K562 (cell line): ENCODE measurements around the gene DUSP28. TPM values are rescaled to one million over a fixed set of nuclear protein-coding genes. Genes with fewer than 3 reads are reported as not detected.

Experiments
- ATAC-seq: fragments of 200-7000 bp; cut with Tn5 transposase; 3 replicates; pipeline ENCODE4 v1.9.1; 2020; ENCODE audit warnings: moderate library complexity
- BruUV-seq: library from RNA; stranded (reverse); fragments of 400-500 nt; replicated peaks from 2 replicates; lab custom pipeline; 2021; lab: Mats Ljungman, UMichigan
- CTCF ChIA-PET: fragments of 300-600 bp; formaldehyde crosslinking; extraction: SDS; loops from one replicate; lab custom pipeline; 2021; ENCODE audit warnings: low intra/inter-chr PET ratio; lab: Yijun Ruan, JAX
- POLR2A ChIA-PET: fragments of 300-600, 350-650 bp; sonication (Branson Sonifier 250); formaldehyde crosslinking; extraction: SDS; loops from one replicate; lab custom pipeline; 2021; ENCODE audit warnings: antibody characterized with exemption, inconsistent platforms; lab: Yijun Ruan, JAX
- DNase-seq, 4 experiments: peaks; one replicate each; pipeline versions ENCODE4 v3.0.0 to v3.0.0-alpha.2; 2011 to 2018; ENCODE audit warnings: low spot score in 3 of 4, mixed read lengths in 3 of 4; ENCODE audit errors: extremely low read depth in 1 of 4
- FAIRE-seq: peaks from 2 replicates; lab custom pipeline; 2011; peaks lifted over from hg19 to GRCh38; lab: Jason Lieb, UNC
- H2AFZ ChIP-seq: 2 replicates; pipeline ENCODE4 v1.6.0; 2011; ENCODE audit warnings: low read depth, low read length, control low read depth, inconsistent platforms
- H3K27ac ChIP-seq: fragments of 200-600 bp; 3 replicates; pipeline ENCODE4 v1.8.0; 2011; ENCODE audit warnings: low read depth, mild to moderate bottlenecking, control low read depth, inconsistent platforms, low read length, moderate library complexity, mixed read lengths; ENCODE audit errors: extremely low read depth
- H3K27me3 ChIP-seq, 2 experiments: fragments of 300-600 bp in 1 of 2; 2 replicates in 1 of 2; 3 replicates in 1 of 2; pipeline versions ENCODE4 v1.6.0 to v1.8.0; 2011; ENCODE audit warnings: inconsistent platforms in 2 of 2, low read length in 2 of 2, mild to moderate bottlenecking in 1 of 2, mixed read lengths in 1 of 2, moderate library complexity in 1 of 2; ENCODE audit not compliant: control insufficient read depth in 2 of 2, insufficient read depth in 2 of 2
- H3K36me3 ChIP-seq: fragments of 300-600 bp; 3 replicates; pipeline ENCODE4 v1.8.0; 2011; ENCODE audit warnings: mild to moderate bottlenecking, low read length, inconsistent platforms; ENCODE audit not compliant: control insufficient read depth, insufficient read depth
- H3K4me1 ChIP-seq, 2 experiments: fragments of 200-600 bp in 1 of 2; replicated peaks in 1 of 2; 2 replicates in 1 of 2; 3 replicates in 1 of 2; pipeline versions ENCODE4 v1.5.1 to v1.8.0; 2011; ENCODE audit warnings: inconsistent platforms in 2 of 2, low read length in 2 of 2, mild to moderate bottlenecking in 1 of 2, mixed read lengths in 1 of 2, moderate library complexity in 1 of 2; ENCODE audit not compliant: control insufficient read depth in 2 of 2, insufficient read depth in 2 of 2
- H3K4me2 ChIP-seq: 2 replicates; pipeline ENCODE4 v1.6.1; 2011; ENCODE audit warnings: low read length, control low read depth, inconsistent platforms, mixed read lengths; ENCODE audit not compliant: insufficient read depth
- H3K4me3 ChIP-seq: fragments of 200-600 bp; sonication (generic), shearing (Covaris generic); 2 replicates; pipeline ENCODE4 v1.5.1; 2016; ENCODE audit warnings: control low read depth, inconsistent platforms
- H3K79me2 ChIP-seq: fragments of 200-600 bp; 3 replicates; pipeline ENCODE4 v1.8.0; 2011; ENCODE audit warnings: low read length, inconsistent platforms; ENCODE audit not compliant: control insufficient read depth, insufficient read depth
- H3K9ac ChIP-seq, 2 experiments: 2 replicates each; pipeline versions ENCODE4 v1.6.0 to v1.6.1; 2011; ENCODE audit warnings: low read depth in 2 of 2, low read length in 2 of 2, control low read depth in 1 of 2, inconsistent platforms in 1 of 2, mild to moderate bottlenecking in 1 of 2, mixed read lengths in 1 of 2; ENCODE audit not compliant: insufficient read depth in 1 of 2
- H3K9me1 ChIP-seq: one replicate; pipeline ENCODE4 v1.6.0; 2011; ENCODE audit warnings: inconsistent platforms, mild to moderate bottlenecking, low read length, moderate library complexity; ENCODE audit not compliant: control insufficient read depth, insufficient read depth
- H3K9me3 ChIP-seq: replicated peaks from 2 replicates; pipeline ENCODE4 v1.5.1; 2011; ENCODE audit warnings: low read depth, low read length, inconsistent platforms; ENCODE audit not compliant: control insufficient read depth, insufficient read depth
- H4K20me1 ChIP-seq: replicated peaks from 2 replicates; pipeline ENCODE4 v1.6.1; 2011; ENCODE audit warnings: low read length, inconsistent platforms, mixed read lengths; ENCODE audit not compliant: control insufficient read depth, insufficient read depth
- FOSL1 ChIP-seq: fragments of 200-800 bp; sonication (Bioruptor generic); conservative IDR thresholded peaks from 2 replicates; pipeline ENCODE4 v1.6.1; 2016; ENCODE audit warnings: missing genetic modification characterization, missing compliant biosample characterization
- MCM3 ChIP-seq: fragments of 450-650 bp; IDR thresholded peaks from 2 replicates; pipeline ENCODE4 v1.6.1; 2016
- NFE2 ChIP-seq: IDR thresholded peaks from 2 replicates; pipeline ENCODE4 v1.6.1; 2014; ENCODE audit warnings: antibody characterized with exemption, low read depth
- POLR2B ChIP-seq: fragments of 450-650 bp; IDR thresholded peaks from 2 replicates; pipeline ENCODE4 v1.6.1; 2018; ENCODE audit warnings: low read depth; ENCODE audit not compliant: partially characterized antibody
- POLR3G ChIP-seq: IDR thresholded peaks from 2 replicates; pipeline ENCODE4 v1.6.1; 2011; ENCODE audit not compliant: insufficient read length, insufficient replicate concordance; ENCODE audit errors: extremely low read depth
- SREBF1 ChIP-seq: fragments of 150-350 bp; IDR thresholded peaks from 2 replicates; pipeline ENCODE4 v1.6.1; 2014; ENCODE audit warnings: antibody characterized with exemption, low read depth, low read length, borderline replicate concordance
- TFAM ChIP-seq: fragments of 250-450 bp; sonication (Bioruptor Pico); conservative IDR thresholded peaks from 2 replicates; pipeline ENCODE4 v1.5.0; 2021; ENCODE audit warnings: mild to moderate bottlenecking, moderate library complexity
- WGBS: fragments of 100-300 bp; shearing (Covaris generic); methylation state at CpG from one replicate; pipeline ENCODE4 v1.1.6; 2016; ENCODE audit warnings: low coverage, mixed read lengths; ENCODE audit not compliant: insufficient coverage; ENCODE audit errors: missing lambda C conversion rate; 5-methylcytosine and 5-hydroxymethylcytosine counted together
- in situ Hi-C: fragments of 300-500 bp; cut with MboI; formaldehyde crosslinking; loops from 4 replicates; pipeline ENCODE4 v1.15.0; 2018; ENCODE audit warnings: inconsistent platforms, mixed read lengths
- intact Hi-C: fragments of 100-400 bp; cut with micrococcal nuclease; formaldehyde crosslinking; loops from 2 replicates; pipeline ENCODE4 v1.14.2; 2022
- polyA plus RNA-seq, 8 experiments: library from polyadenylated mRNA; depleted of rRNA in 4 of 8; stranded (reverse) in 5 of 8; unstranded in 3 of 8; fragments of >200 nt; fragmentation: Nextera tagmentation in 2 of 8; fragmentation: Illumina TruSeq in 1 of 8; extraction: Ambion mirVana in 2 of 8; extraction: Trizol in 1 of 8; gene quantifications; 2 replicates each; pipeline versions ENCODE4 v1.2.1 to v1.2.3, GENCODE V29; 2011 to 2014; ENCODE audit warnings: inconsistent platforms in 1 of 8, missing spikeins in 1 of 8
- total RNA-seq, 7 experiments: library from RNA; depleted of rRNA in 6 of 7; stranded (reverse); fragments of >200 nt in 6 of 7; fragmentation: Illumina TruSeq in 2 of 7; extraction: Trizol in 2 of 7; gene quantifications; 2 replicates each; pipeline versions ENCODE4 v1.2.1 to v1.2.3, GENCODE V29; 2011 to 2021; ENCODE audit warnings: low replicate concordance in 1 of 7
- TF ChIP-seq, protein P1 (sequence below): sonication (generic); formaldehyde crosslinking; IDR thresholded peaks from 2 replicates; pipeline ENCODE4 v1.8.0; 2022; ENCODE audit warnings: mild to moderate bottlenecking, missing genetic modification reagents
- TF ChIP-seq, protein P2 (sequence below): fragments of 200-600 bp; sonication (generic); IDR thresholded peaks from one replicate; pipeline ENCODE4 v1.6.1; 2012; ENCODE audit warnings: mild to moderate bottlenecking, low read depth, low read length, inconsistent platforms
- TF ChIP-seq, protein P3 (sequence below): fragments of 250-450 bp; sonication (Bioruptor Pico); IDR thresholded peaks from 2 replicates; pipeline ENCODE4 v1.8.0; 2022; ENCODE audit warnings: moderate library complexity, mild to moderate bottlenecking, inconsistent platforms

DUSP28 gene
- total and polyA plus RNA-seq, 9 of the 15 experiments (the other 6 are each of a cell fraction or from before 2014, with no cell fraction given): 2.8 to 8.1 (median 4.2) TPM

DNA sequence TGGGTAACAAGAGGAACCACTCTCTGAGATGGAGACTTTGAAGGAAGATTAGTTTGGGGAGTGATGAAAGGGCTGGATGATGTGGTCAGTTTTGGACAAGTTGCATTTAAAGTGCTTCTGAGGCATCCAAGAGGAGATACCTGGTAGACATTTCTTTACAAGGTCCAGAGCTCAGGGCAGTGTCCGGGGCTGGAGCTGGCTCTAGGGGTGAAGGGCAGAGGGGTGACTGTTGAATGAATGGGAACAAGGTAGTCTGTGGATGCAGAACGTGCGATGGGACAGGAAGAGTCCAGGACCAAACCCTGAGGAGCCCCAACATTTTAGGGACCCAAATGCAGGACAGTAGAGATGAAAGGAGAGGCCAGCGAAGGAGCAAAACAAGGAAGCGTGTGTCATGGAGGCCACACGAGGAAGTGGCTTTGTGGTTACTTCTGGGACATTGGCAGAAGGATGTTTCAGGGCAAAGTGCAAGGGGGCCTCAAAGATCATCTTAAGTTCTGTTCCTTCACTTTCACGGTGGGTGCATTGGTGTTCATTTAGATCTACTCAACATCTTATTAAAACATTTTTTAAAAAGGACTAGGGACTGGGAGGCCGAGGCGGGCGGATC lies 51.5 kb downstream of the DUSP28 start:
- POLR2A ChIA-PET: interaction anchor here (0.7 kb wide), 1 partner anchor 14 kb away, joined by 4 read pairs; no protein-coding TSS in a partner anchor
- peaks cover 13 to 17% of the 10 kb centered on the region in 2 experiments for H3K4me1 ChIP-seq
- TF ChIP-seq, protein P1, sequence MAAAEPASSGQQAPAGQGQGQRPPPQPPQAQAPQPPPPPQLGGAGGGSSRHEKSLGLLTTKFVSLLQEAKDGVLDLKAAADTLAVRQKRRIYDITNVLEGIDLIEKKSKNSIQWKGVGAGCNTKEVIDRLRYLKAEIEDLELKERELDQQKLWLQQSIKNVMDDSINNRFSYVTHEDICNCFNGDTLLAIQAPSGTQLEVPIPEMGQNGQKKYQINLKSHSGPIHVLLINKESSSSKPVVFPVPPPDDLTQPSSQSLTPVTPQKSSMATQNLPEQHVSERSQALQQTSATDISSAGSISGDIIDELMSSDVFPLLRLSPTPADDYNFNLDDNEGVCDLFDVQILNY: no peak
- TF ChIP-seq POLR3G (no peak), FOSL1 (tag) (no peak), MCM3 (no peak), SREBF1 (no peak), NFE2 (no peak), TFAM (no peak), POLR2B (no peak)
- TF ChIP-seq, protein P2, sequence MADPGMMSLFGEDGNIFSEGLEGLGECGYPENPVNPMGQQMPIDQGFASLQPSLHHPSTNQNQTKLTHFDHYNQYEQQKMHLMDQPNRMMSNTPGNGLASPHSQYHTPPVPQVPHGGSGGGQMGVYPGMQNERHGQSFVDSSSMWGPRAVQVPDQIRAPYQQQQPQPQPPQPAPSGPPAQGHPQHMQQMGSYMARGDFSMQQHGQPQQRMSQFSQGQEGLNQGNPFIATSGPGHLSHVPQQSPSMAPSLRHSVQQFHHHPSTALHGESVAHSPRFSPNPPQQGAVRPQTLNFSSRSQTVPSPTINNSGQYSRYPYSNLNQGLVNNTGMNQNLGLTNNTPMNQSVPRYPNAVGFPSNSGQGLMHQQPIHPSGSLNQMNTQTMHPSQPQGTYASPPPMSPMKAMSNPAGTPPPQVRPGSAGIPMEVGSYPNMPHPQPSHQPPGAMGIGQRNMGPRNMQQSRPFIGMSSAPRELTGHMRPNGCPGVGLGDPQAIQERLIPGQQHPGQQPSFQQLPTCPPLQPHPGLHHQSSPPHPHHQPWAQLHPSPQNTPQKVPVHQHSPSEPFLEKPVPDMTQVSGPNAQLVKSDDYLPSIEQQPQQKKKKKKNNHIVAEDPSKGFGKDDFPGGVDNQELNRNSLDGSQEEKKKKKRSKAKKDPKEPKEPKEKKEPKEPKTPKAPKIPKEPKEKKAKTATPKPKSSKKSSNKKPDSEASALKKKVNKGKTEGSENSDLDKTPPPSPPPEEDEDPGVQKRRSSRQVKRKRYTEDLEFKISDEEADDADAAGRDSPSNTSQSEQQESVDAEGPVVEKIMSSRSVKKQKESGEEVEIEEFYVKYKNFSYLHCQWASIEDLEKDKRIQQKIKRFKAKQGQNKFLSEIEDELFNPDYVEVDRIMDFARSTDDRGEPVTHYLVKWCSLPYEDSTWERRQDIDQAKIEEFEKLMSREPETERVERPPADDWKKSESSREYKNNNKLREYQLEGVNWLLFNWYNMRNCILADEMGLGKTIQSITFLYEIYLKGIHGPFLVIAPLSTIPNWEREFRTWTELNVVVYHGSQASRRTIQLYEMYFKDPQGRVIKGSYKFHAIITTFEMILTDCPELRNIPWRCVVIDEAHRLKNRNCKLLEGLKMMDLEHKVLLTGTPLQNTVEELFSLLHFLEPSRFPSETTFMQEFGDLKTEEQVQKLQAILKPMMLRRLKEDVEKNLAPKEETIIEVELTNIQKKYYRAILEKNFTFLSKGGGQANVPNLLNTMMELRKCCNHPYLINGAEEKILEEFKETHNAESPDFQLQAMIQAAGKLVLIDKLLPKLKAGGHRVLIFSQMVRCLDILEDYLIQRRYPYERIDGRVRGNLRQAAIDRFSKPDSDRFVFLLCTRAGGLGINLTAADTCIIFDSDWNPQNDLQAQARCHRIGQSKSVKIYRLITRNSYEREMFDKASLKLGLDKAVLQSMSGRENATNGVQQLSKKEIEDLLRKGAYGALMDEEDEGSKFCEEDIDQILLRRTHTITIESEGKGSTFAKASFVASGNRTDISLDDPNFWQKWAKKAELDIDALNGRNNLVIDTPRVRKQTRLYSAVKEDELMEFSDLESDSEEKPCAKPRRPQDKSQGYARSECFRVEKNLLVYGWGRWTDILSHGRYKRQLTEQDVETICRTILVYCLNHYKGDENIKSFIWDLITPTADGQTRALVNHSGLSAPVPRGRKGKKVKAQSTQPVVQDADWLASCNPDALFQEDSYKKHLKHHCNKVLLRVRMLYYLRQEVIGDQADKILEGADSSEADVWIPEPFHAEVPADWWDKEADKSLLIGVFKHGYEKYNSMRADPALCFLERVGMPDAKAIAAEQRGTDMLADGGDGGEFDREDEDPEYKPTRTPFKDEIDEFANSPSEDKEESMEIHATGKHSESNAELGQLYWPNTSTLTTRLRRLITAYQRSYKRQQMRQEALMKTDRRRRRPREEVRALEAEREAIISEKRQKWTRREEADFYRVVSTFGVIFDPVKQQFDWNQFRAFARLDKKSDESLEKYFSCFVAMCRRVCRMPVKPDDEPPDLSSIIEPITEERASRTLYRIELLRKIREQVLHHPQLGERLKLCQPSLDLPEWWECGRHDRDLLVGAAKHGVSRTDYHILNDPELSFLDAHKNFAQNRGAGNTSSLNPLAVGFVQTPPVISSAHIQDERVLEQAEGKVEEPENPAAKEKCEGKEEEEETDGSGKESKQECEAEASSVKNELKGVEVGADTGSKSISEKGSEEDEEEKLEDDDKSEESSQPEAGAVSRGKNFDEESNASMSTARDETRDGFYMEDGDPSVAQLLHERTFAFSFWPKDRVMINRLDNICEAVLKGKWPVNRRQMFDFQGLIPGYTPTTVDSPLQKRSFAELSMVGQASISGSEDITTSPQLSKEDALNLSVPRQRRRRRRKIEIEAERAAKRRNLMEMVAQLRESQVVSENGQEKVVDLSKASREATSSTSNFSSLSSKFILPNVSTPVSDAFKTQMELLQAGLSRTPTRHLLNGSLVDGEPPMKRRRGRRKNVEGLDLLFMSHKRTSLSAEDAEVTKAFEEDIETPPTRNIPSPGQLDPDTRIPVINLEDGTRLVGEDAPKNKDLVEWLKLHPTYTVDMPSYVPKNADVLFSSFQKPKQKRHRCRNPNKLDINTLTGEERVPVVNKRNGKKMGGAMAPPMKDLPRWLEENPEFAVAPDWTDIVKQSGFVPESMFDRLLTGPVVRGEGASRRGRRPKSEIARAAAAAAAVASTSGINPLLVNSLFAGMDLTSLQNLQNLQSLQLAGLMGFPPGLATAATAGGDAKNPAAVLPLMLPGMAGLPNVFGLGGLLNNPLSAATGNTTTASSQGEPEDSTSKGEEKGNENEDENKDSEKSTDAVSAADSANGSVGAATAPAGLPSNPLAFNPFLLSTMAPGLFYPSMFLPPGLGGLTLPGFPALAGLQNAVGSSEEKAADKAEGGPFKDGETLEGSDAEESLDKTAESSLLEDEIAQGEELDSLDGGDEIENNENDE: no peak
- TF ChIP-seq, protein P3, sequence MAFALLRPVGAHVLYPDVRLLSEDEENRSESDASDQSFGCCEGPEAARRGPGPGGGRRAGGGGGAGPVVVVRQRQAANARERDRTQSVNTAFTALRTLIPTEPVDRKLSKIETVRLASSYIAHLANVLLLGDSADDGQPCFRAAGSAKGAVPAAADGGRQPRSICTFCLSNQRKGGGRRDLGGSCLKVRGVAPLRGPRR (CRISPR knock-in tag): no peak

More for the DNA sequence above, 51.5 kb downstream of the DUSP28 start:
- no peaks in the 10 kb centered on the region for H3K79me2 ChIP-seq
- H3K4me2 ChIP-seq: no peak overlapping the region
- CTCF ChIA-PET: no interaction called here
- no peak for FAIRE-seq
- H3K36me3 ChIP-seq: no peaks in the 10 kb centered on the region
- intact Hi-C loops: no loop called here
- in situ Hi-C loops: no loop called here
- no peaks in the 10 kb centered on the region for H4K20me1 ChIP-seq
- ATAC-seq: no peak
- no peak overlapping the region for H2AFZ ChIP-seq
- no peaks in the 10 kb centered on the region for H3K27me3 ChIP-seq
- DNase-seq: no peak
- no TSS peak for BruUV-seq
- no peak overlapping the region for H3K27ac ChIP-seq
- no peaks in the 10 kb centered on the region for H3K9me1 ChIP-seq
- 61% methylated on average over 6 of the region's 10 CpGs for WGBS
- no peak overlapping the region for H3K9ac ChIP-seq
- no peaks in the 10 kb centered on the region for H3K9me3 ChIP-seq
- no peak overlapping the region for H3K4me3 ChIP-seq
